ENCODE measurements around the gene RTP1. TPM values are rescaled to one million over a fixed set of nuclear protein-coding genes. Genes with fewer than 3 reads are reported as not detected.

RTP1 gene, protein sequence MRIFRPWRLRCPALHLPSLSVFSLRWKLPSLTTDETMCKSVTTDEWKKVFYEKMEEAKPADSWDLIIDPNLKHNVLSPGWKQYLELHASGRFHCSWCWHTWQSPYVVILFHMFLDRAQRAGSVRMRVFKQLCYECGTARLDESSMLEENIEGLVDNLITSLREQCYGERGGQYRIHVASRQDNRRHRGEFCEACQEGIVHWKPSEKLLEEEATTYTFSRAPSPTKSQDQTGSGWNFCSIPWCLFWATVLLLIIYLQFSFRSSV
- not detected in 5 replicates for total RNA-seq (2022; extraction: Qiagen RNA extraction; ENCODE audit: low read depth)

DNA sequence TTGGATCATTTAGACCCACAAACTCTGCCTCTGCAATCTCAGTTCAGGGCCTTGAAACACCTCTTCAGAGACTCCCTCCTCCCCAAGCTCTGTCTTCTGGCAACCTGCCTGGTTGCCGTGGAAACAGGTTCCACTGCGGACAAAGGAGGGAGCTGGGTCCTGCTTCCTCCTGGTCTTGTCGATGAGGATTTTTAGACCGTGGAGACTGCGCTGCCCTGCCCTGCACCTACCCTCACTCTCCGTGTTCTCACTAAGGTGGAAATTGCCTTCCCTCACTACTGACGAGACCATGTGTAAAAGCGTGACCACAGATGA is at the start of gene RTP1:
Gene RTP1 (plus strand): TSS at position 152 of the 315 bp plus-strand sequence. CDS start 30 bp downstream, at position 182.

Other genes with a start within 250 kb of the RTP1 start
- 49.3 to 61.6 TPM (median 52.4 TPM) in 5 replicates for gene RPL39L, start 58.0 kb upstream of the RTP1 start, total RNA-seq (2022; extraction: Qiagen RNA extraction; ENCODE audit: low read depth)
- gene MASP1, start 94.3 kb downstream of the RTP1 start, total RNA-seq (2022; extraction: Qiagen RNA extraction; ENCODE audit: low read depth), result 0.14 to 0.46 TPM in 2 of 5 replicates, not detected in the others
- gene RTP4, start 170.9 kb downstream of the RTP1 start, total RNA-seq (2022; extraction: Qiagen RNA extraction; ENCODE audit: low read depth), result not detected in 5 replicates

All from A549 treated with RU486 at 1 μM for 4 hours (cell line).